Activated naive CD4-positive, alpha-beta T cell treated with anti-CD3 and anti-CD28 coated beads for 36 hours (primary cell): ENCODE data around the gene C22orf42. TPM values are rescaled to one million over a fixed set of nuclear protein-coding genes. Genes with fewer than 3 reads are reported as not detected.
A peak's percentile ranks its signal among the peaks of the same experiment; 100 is the strongest.
"Not testable (repeated sequence)": the region's sequence is repeated elsewhere in the genome, so short reads cannot be mapped to it uniquely, and the experiment has no call there.

Experiments
- CTCF ChIA-PET: fragments of 350-600 bp; sonication (Branson Sonifier 250); formaldehyde crosslinking; loops from one replicate; lab custom pipeline; 2021; ENCODE audit warnings: antibody characterized with exemption; lab: Charles Lee
- DNase-seq: peaks from one replicate; pipeline ENCODE4 v3.0.0-alpha.2; 2020
- H3K27ac Mint-ChIP-seq: one replicate; pipeline ENCODE4 v1.8.0; 2021; ENCODE audit warnings: mild to moderate bottlenecking, mixed read lengths
- H3K27me3 Mint-ChIP-seq: one replicate; pipeline ENCODE4 v1.8.0; 2021; ENCODE audit warnings: low read depth, mixed read lengths
- H3K36me3 Mint-ChIP-seq: one replicate; pipeline ENCODE4 v1.8.0; 2021; ENCODE audit warnings: low read depth, mixed read lengths
- H3K4me1 Mint-ChIP-seq: one replicate; pipeline ENCODE4 v1.8.0; 2021; ENCODE audit warnings: low read depth, mixed read lengths
- H3K4me3 Mint-ChIP-seq: one replicate; pipeline ENCODE4 v1.8.0; 2021; ENCODE audit warnings: mild to moderate bottlenecking, moderate library complexity, mixed read lengths
- H3K9me3 Mint-ChIP-seq: one replicate; pipeline ENCODE4 v1.8.0; 2021; ENCODE audit warnings: mixed read lengths
- intact Hi-C: fragments of 100-400 bp; cut with micrococcal nuclease; formaldehyde crosslinking; loops from one replicate; pipeline ENCODE4 v1.15.1; 2023
- total RNA-seq, 2 experiments: library from RNA; stranded (reverse); gene quantifications; one replicate each; pipeline ENCODE4 v1.2.3, GENCODE V29; 2021

Gene C22orf42
- total RNA-seq, 2 experiments from 2014 or later = not detected

GRCh38 chr22:32202161-32202538 lies 43.0 kb upstream of the C22orf42 start:
- intact Hi-C loops = loop anchor here (1.0 kb wide), 2 partner anchors 64 to 271 kb away; no protein-coding TSS in a partner anchor
- H3K27ac Mint-ChIP-seq = no peak overlapping the region
- peaks cover 17% of the 10 kb centered on the region for H3K27me3 Mint-ChIP-seq
- no peaks in the 10 kb centered on the region for H3K36me3 Mint-ChIP-seq
- peaks cover 34% of the 10 kb centered on the region for H3K4me1 Mint-ChIP-seq
- no peak for DNase-seq
- CTCF ChIA-PET = interaction anchor here (0.6 to 3.5 kb wide), 7 partner anchors 15 to 271 kb away, joined by 3 to 11 read pairs (median 4); no protein-coding TSS in a partner anchor
- H3K9me3 Mint-ChIP-seq = no peaks in the 10 kb centered on the region
- H3K4me3 Mint-ChIP-seq = no peak overlapping the region

DNA sequence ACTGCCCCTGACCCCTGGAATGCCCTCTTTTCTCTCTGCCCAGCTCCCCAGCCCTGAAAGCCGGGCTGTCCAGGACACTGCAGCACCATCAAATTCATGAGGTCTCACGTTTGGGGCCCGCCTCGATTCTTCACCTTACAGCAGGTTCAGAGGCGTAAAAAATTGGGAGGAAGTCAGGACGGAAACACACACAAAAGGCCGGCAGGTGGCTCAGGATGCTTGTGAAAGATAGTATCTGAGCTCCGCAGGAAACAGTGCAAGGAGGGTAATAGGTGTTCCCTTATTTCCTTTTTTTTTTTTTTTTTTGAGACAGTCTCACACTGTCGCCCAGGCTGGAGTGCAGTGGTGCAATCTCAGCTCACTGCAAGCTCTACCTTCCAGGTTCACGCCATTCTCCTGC lies 41.6 kb upstream of the C22orf42 start:
- CTCF ChIA-PET = interaction anchor here (0.6 to 3.5 kb wide), 4 partner anchors 65 to 702 kb away, joined by 3 to 11 read pairs (median 4); no protein-coding TSS in a partner anchor
- intact Hi-C loops = no loop called here
- Mint-ChIP-seq H3K36me3 (no peaks in the 10 kb centered on the region), H3K27ac (no peak overlapping the region), H3K4me3 (no peak overlapping the region), H3K9me3 (no peaks in the 10 kb centered on the region), H3K27me3 (peaks cover 17% of the 10 kb centered on the region), H3K4me1 (peaks cover 32% of the 10 kb centered on the region)
- DNase-seq = peak; percentile 52

DNA sequence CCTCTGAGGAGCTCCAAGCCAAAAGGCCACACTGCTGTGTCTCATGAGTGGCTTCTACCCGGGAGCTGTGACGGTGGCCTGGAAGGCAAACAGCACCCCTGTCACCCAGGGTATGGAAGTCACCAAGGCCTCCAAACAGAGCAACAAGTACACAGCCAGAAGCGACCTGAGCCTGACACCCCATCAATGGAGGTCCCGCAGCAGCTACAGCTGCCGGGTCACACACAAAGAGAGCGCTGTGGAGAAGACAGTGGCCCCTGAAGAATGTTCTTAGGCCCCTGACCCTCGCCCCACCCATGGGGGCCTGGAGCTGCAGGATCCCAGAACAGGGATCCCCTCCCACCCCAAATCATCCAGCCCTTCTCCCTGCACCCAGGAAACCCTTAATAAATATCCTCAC lies 40.9 kb upstream of the C22orf42 start:
- no peaks in the 10 kb centered on the region for H3K9me3 Mint-ChIP-seq
- CTCF ChIA-PET = interaction anchor here (1.3 to 3.5 kb wide), 2 partner anchors 95 to 273 kb away, joined by 4 to 11 read pairs; no protein-coding TSS in a partner anchor
- no peak overlapping the region for H3K27ac Mint-ChIP-seq
- intact Hi-C loops = no loop called here
- H3K36me3 Mint-ChIP-seq = no peaks in the 10 kb centered on the region
- peaks cover 14% of the 10 kb centered on the region for H3K27me3 Mint-ChIP-seq
- DNase-seq = no peak
- no peak overlapping the region for H3K4me3 Mint-ChIP-seq
- peaks cover 32% of the 10 kb centered on the region for H3K4me1 Mint-ChIP-seq

- Mint-ChIP-seq H3K36me3 (no peaks in the 10 kb centered on the region), H3K4me3 (no peak overlapping the region), H3K9me3 (no peaks in the 10 kb centered on the region), H3K27me3 (peaks cover 11% of the 10 kb centered on the region), H3K27ac (no peak overlapping the region), H3K4me1 (peaks cover 30% of the 10 kb centered on the region)
- CTCF ChIA-PET = interaction anchor here (1.3 to 3.5 kb wide), 2 partner anchors 95 to 274 kb away, joined by 4 to 11 read pairs; no protein-coding TSS in a partner anchor
- intact Hi-C loops = no loop called here
- no peak for DNase-seq
Observed at GRCh38 chr22:32199341-32199740, 40.2 kb upstream of the C22orf42 start.

- intact Hi-C loops, H3K36me3 Mint-ChIP-seq, H3K27ac Mint-ChIP-seq, H3K9me3 Mint-ChIP-seq, DNase-seq, H3K27me3 Mint-ChIP-seq, CTCF ChIA-PET, H3K4me3 Mint-ChIP-seq: not testable (repeated sequence)
- peaks cover 16% of the 10 kb centered on the region for H3K4me1 Mint-ChIP-seq
Observed at GRCh38 chr22:32197553-32198226, 38.6 kb upstream of the C22orf42 start.

DNA sequence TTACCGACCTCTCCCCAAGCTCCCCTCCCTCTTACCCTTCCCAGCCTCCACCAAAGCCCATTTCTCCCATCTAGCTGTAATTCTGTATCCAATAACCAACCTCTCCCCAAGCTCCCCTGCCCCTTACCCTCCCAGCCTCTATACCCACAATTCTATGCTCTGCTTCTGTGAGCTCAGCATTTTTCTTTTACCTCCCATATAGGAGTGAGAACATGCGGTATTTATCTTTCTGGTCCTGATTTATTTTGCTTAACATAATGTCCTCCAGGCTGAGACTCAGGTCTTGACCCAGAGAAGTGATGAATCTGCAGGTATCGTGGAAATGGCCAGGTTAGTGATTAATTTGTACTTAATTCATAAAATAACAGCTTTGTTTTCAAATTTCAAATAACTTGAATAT lies 36.8 kb upstream of the C22orf42 start:
- H3K36me3 Mint-ChIP-seq, H3K9me3 Mint-ChIP-seq, CTCF ChIA-PET: not testable (repeated sequence)

GRCh38 chr22:32193346-32193745 lies 34.2 kb upstream of the C22orf42 start:
- H3K9me3 Mint-ChIP-seq, CTCF ChIA-PET, DNase-seq, intact Hi-C loops, H3K27me3 Mint-ChIP-seq, H3K4me1 Mint-ChIP-seq, H3K4me3 Mint-ChIP-seq, H3K36me3 Mint-ChIP-seq, H3K27ac Mint-ChIP-seq: not testable (repeated sequence)

More for the DNA sequence above, 36.8 kb upstream of the C22orf42 start:
- H3K4me1 Mint-ChIP-seq, intact Hi-C loops, DNase-seq, H3K27me3 Mint-ChIP-seq, H3K4me3 Mint-ChIP-seq, H3K27ac Mint-ChIP-seq: not testable (repeated sequence)

- CTCF ChIA-PET, H3K9me3 Mint-ChIP-seq, H3K27me3 Mint-ChIP-seq, H3K27ac Mint-ChIP-seq, H3K4me3 Mint-ChIP-seq, H3K4me1 Mint-ChIP-seq, H3K36me3 Mint-ChIP-seq, intact Hi-C loops, DNase-seq: not testable (repeated sequence)
Observed at GRCh38 chr22:32191021-32191420, 31.9 kb upstream of the C22orf42 start.

- Mint-ChIP-seq H3K27ac (no peak overlapping the region), H3K9me3 (no peaks in the 10 kb centered on the region), H3K27me3 (peaks cover 3% of the 10 kb centered on the region), H3K4me1 (no peaks in the 10 kb centered on the region), H3K4me3 (no peak overlapping the region), H3K36me3 (no peaks in the 10 kb centered on the region)
- no peak for DNase-seq
- CTCF ChIA-PET = no interaction called here
- intact Hi-C loops = no loop called here
Observed at GRCh38 chr22:32185821-32186220, 26.7 kb upstream of the C22orf42 start.

- no peaks in the 10 kb centered on the region for H3K4me1 Mint-ChIP-seq
- H3K36me3 Mint-ChIP-seq = no peaks in the 10 kb centered on the region
- intact Hi-C loops = no loop called here
- CTCF ChIA-PET = interaction anchor here (0.6 kb wide), 1 partner anchor 87 kb away, joined by 3 read pairs; no protein-coding TSS in a partner anchor
- H3K27me3 Mint-ChIP-seq = peaks cover 4% of the 10 kb centered on the region
- H3K27ac Mint-ChIP-seq = no peak overlapping the region
- H3K4me3 Mint-ChIP-seq = no peak overlapping the region
- H3K9me3 Mint-ChIP-seq = no peaks in the 10 kb centered on the region
- DNase-seq = no peak
Observed at GRCh38 chr22:32183625-32184024, 24.5 kb upstream of the C22orf42 start.

DNA sequence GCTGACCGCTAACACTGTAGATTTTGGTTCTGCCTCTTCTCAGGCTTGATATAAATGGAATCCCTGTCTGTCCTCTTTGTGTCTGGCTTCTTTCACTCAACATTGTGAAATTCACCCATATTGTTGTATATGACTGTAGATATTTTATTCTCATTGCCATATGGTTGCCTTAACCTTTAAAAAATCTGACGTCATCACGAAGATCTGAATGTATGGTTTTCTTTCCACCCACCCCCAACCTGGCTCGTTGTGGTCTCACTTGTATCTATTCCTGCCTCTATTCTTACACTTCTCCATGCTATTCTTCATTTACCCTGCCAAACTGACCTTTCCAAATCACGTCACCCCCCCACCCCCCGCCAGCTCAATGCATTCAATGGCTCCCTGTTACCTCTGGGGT lies 21.9 kb upstream of the C22orf42 start:
- CTCF ChIA-PET = no interaction called here

GRCh38 chr22:32177221-32177765 lies 18.2 kb upstream of the C22orf42 start:
- Mint-ChIP-seq H3K27ac (no peak overlapping the region), H3K9me3 (no peaks in the 10 kb centered on the region), H3K4me3 (no peak overlapping the region), H3K36me3 (no peaks in the 10 kb centered on the region), H3K27me3 (peaks cover 26% of the 10 kb centered on the region), H3K4me1 (no peaks in the 10 kb centered on the region)
- intact Hi-C loops = loop anchor here (5.0 kb wide), 1 partner anchor 200 kb away; no protein-coding TSS in a partner anchor
- no peak for DNase-seq
- CTCF ChIA-PET = interaction anchor here (0.6 kb wide), 1 partner anchor 87 kb away, joined by 5 read pairs; no protein-coding TSS in a partner anchor

More for the DNA sequence above, 21.9 kb upstream of the C22orf42 start:
- Mint-ChIP-seq H3K36me3 (no peaks in the 10 kb centered on the region), H3K4me3 (no peak overlapping the region), H3K9me3 (no peaks in the 10 kb centered on the region), H3K4me1 (no peaks in the 10 kb centered on the region), H3K27me3 (peaks cover 16% of the 10 kb centered on the region), H3K27ac (no peak overlapping the region)
- no peak for DNase-seq
- intact Hi-C loops = no loop called here
